Heart right ventricle (tissue), 16 donors: ENCODE measurements around the gene LITAF. TPM values are rescaled to one million over a fixed set of nuclear protein-coding genes. Genes with fewer than 3 reads are reported as not detected.

Experiments
- ATAC-seq, 8 donors: fragments of 200-7000 bp; cut with Tn5 transposase; one replicate each; pipeline ENCODE4 v1.9.1; 2020; ENCODE audit warnings: mild to moderate bottlenecking in 8 of 8, moderate library complexity in 8 of 8, moderate number of reproducible peaks in 1 of 8
- DNase-seq, 2 donors: peaks; one replicate each; pipeline ENCODE4 v3.0.0-alpha.2; 2020
- H3K27ac ChIP-seq, 10 donors: fragments of 200-600 bp; sonication (generic) in 2 of 10; one replicate each; pipeline versions ENCODE4 v1.5.0 to v1.8.0; 2020 to 2022; ENCODE audit warnings: mild to moderate bottlenecking in 3 of 10
- H3K27me3 ChIP-seq, 7 donors: fragments of 200-600 bp; one replicate each; pipeline ENCODE4 v1.8.0; 2021 to 2022; ENCODE audit warnings: mild to moderate bottlenecking in 2 of 7
- H3K36me3 ChIP-seq, 9 donors: fragments of 200-600 bp; sonication (generic) in 1 of 9; one replicate each; pipeline versions ENCODE4 v1.5.0 to v1.8.0; 2020 to 2022; ENCODE audit warnings: mild to moderate bottlenecking in 2 of 9
- H3K4me1 ChIP-seq, 9 donors: fragments of 200-600 bp; sonication (generic) in 1 of 9; one replicate each; pipeline versions ENCODE4 v1.5.0 to v1.8.0; 2020 to 2022; ENCODE audit warnings: mild to moderate bottlenecking in 4 of 9
- H3K4me3 ChIP-seq, 10 donors: fragments of 200-600 bp; sonication (generic) in 2 of 10; one replicate each; pipeline versions ENCODE4 v1.5.0 to v1.8.0; 2020 to 2022; ENCODE audit warnings: mild to moderate bottlenecking in 7 of 10, moderate library complexity in 2 of 10
- H3K9me3 ChIP-seq, 11 donors: fragments of 200-600 bp in 10 of 11; sonication (generic) in 2 of 11; one replicate each; pipeline versions ENCODE4 v1.5.0 to v1.8.0; 2013 to 2022; ENCODE audit warnings: mild to moderate bottlenecking in 2 of 11, control low read depth in 1 of 11, moderate library complexity in 1 of 11
- WGBS, 2 donors: extraction: QIAGEN DNeasy Blood & Tissue Kit; methylation state at CpG; one replicate each; pipeline ENCODE4 v1.1.7; 2013; ENCODE audit warnings: inconsistent platforms in 1 of 2; 5-methylcytosine and 5-hydroxymethylcytosine counted together
- intact Hi-C, 10 donors: fragments of 100-400 bp; cut with DNase I; formaldehyde crosslinking; loops; one replicate each; pipeline versions ENCODE4 v1.11.1 to v1.14.2; 2022
- polyA plus RNA-seq, 2 donors: library from polyadenylated mRNA; stranded (reverse); fragments of 200-250 nt; gene quantifications; one replicate each; pipeline ENCODE4 v1.2.3, GENCODE V29; 2013
- total RNA-seq, 10 donors: library from RNA; stranded (reverse); fragmentation: NEBNext Ultra II Directional in 3 of 10; extraction: Animal tissue kit (Norgen Biotek cat#: 25700) in 3 of 10; gene quantifications; one replicate each; pipeline versions ENCODE4 v1.2.1 to v1.2.4, GENCODE V29; 2021 to 2023
- TF ChIP-seq, protein P1 (sequence below), 9 donors: fragments of 200-600 bp; sonication (generic) in 2 of 9; IDR thresholded peaks; one replicate each; pipeline versions ENCODE4 v1.5.0 to v1.8.0; 2021 to 2022; ENCODE audit warnings: antibody characterized with exemption in 9 of 9, mild to moderate bottlenecking in 5 of 9, moderate library complexity in 1 of 9
- donor health status: Arrhythmogenic right ventricular cardiomyopathy.
- donor health status: ischemic (EF 13 %, LVEDD 7.1; RV severe dilation, severe dysfunction).
- donor health status: healthy with polysubstance abuse.
- donor health status: DM: no; HTN: yes; CAD: no.
- donor health status: DM: no; HTN: no; CAD: no.
- donor health status: ischemic (EF 25% LVEDD 6.9; RV normal size, moderate dysfunction).
- donor health status: ischemic (EF 25% LVEDD 5.7; RV mildly dilated, moderate dysfunction).
- donor health status: healthy.
- donor health status: DM: yes; HTN: yes; CAD: no.
- donor health status: Ischemic cardiomyopathy.
- donor health status: ischemic (EF 35%, LVEDD 5.7; RV mildly dilated, moderate dysfunction).
- donor health status: nonischemic (EF 11% LVEDD 7.7; RV severe dilation, severe dysfunction).
- donor health status: DM: yes; HTN: yes; CAD: no.
- donor health status: PGD.
- donor health status: ischemic (EF 29% LVEDD 5.4; RV normal size, mild dysfunction).
- donor health status: nonischemic (EF 23%, LVEDD 6.1; RV moderate dilation, normal function).

The LITAF gene
- total and polyA plus RNA-seq, 12 donors, result 13.3 to 96.9 (median 38.2) TPM

DNA sequence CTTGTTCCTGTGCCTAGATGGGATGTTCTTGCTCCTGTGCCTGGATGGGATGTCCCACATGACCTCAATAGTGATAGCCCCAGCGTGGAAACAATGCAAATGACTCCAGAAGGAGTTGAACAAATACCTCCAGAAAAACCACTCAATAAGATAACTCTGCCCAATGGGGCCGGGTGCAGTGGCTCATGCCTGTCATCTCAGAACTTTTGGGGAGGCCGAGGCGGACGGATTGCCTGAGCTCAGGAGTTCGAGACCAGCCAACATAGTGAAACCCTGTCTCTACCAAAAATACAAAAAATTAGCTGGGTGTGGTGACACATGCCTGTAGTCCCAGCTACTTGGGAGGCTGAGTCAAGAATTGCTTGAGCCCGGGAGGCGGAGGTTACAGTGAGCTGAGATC is 15.2 kb upstream of the LITAF start:
- 93 to 98% methylated on average over 8 of the region's 8 CpGs for WGBS, 2 donors
- Histone ChIP-seq H3K36me3 (no peaks in the 10 kb centered on the region), H3K27ac (no peak overlapping the region), H3K27me3 (no peaks in the 10 kb centered on the region), H3K4me1 (peaks cover 0 to 61% (median 12%) of the 10 kb centered on the region in 9 donors), H3K9me3 (no peaks in the 10 kb centered on the region), H3K4me3 (no peak overlapping the region)
- DNase-seq (no peak), ATAC-seq (no peak)
- intact Hi-C loops, result no loop called here
- TF ChIP-seq, protein P1, sequence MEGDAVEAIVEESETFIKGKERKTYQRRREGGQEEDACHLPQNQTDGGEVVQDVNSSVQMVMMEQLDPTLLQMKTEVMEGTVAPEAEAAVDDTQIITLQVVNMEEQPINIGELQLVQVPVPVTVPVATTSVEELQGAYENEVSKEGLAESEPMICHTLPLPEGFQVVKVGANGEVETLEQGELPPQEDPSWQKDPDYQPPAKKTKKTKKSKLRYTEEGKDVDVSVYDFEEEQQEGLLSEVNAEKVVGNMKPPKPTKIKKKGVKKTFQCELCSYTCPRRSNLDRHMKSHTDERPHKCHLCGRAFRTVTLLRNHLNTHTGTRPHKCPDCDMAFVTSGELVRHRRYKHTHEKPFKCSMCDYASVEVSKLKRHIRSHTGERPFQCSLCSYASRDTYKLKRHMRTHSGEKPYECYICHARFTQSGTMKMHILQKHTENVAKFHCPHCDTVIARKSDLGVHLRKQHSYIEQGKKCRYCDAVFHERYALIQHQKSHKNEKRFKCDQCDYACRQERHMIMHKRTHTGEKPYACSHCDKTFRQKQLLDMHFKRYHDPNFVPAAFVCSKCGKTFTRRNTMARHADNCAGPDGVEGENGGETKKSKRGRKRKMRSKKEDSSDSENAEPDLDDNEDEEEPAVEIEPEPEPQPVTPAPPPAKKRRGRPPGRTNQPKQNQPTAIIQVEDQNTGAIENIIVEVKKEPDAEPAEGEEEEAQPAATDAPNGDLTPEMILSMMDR (IDR thresholded peaks at IDR 0.05), result no peak

DNA sequence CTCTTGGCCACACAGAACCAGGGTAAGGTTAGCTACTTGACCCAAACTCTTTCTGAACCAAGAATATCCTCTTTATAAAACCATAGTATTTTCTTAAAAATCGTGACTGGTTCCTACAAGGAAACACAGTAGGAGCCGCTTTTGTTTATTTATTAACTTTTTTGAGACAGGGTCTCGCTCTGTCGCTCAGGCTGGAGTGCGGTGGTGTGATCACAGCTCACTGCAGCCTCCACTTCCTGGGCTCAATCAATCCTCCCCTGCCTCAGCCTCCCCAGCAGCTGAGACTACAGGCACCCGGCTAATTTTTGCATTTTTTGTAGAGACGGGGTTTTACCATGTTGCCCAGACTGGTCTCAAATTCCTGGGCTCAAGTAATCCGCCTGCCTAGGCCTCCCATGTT is 14.7 kb upstream of the LITAF start:
- no peaks in the 10 kb centered on the region for H3K36me3 ChIP-seq
- peaks cover 0 to 64% (median 12%) of the 10 kb centered on the region in 9 donors for H3K4me1 ChIP-seq
- TF ChIP-seq, protein P1 (IDR thresholded peaks at IDR 0.05), result no peak
- no peaks in the 10 kb centered on the region for H3K27me3 ChIP-seq
- no peak overlapping the region for H3K4me3 ChIP-seq
- no peak for ATAC-seq
- no peak overlapping the region for H3K27ac ChIP-seq
- intact Hi-C loops, result no loop called here
- no peak for DNase-seq
- 95 to 96% methylated on average over 8 of the region's 8 CpGs for WGBS, 2 donors
- no peaks in the 10 kb centered on the region for H3K9me3 ChIP-seq

DNA sequence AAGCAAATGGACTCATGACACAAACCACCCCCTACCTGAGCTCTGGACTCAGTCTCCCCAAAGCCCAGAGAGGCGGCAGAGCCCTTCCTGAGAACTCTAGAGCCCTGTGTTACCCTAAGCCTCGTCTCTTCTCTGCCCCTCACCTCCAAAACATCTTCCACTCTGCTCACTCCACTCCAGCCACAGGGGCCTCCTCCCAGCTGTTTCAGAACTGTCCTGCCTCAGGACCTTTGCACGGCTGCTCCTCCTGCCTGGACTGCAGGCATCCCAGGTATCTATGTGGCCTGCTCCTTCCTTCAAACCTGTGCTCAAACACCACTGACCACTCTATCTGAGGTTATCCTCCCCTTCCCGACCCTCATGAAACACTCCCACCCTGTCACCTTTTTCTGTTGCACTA is 12.9 kb upstream of the LITAF start:
- DNase-seq, result no peak
- TF ChIP-seq, protein P1 (IDR thresholded peaks at IDR 0.05), result no peak
- H3K27ac ChIP-seq, result peak overlapping the region in 2 of 10 donors; percentile 61 to 88
- WGBS, 2 donors, result 97 to 99% methylated on average over 4 of the region's 4 CpGs
- intact Hi-C loops, result no loop called here
- no peak for ATAC-seq
- H3K36me3 ChIP-seq, result no peaks in the 10 kb centered on the region
- H3K27me3 ChIP-seq, result no peaks in the 10 kb centered on the region
- H3K4me3 ChIP-seq, result no peak overlapping the region
- H3K9me3 ChIP-seq, result no peaks in the 10 kb centered on the region
- peaks cover 0 to 61% (median 12%) of the 10 kb centered on the region in 9 donors for H3K4me1 ChIP-seq

DNA sequence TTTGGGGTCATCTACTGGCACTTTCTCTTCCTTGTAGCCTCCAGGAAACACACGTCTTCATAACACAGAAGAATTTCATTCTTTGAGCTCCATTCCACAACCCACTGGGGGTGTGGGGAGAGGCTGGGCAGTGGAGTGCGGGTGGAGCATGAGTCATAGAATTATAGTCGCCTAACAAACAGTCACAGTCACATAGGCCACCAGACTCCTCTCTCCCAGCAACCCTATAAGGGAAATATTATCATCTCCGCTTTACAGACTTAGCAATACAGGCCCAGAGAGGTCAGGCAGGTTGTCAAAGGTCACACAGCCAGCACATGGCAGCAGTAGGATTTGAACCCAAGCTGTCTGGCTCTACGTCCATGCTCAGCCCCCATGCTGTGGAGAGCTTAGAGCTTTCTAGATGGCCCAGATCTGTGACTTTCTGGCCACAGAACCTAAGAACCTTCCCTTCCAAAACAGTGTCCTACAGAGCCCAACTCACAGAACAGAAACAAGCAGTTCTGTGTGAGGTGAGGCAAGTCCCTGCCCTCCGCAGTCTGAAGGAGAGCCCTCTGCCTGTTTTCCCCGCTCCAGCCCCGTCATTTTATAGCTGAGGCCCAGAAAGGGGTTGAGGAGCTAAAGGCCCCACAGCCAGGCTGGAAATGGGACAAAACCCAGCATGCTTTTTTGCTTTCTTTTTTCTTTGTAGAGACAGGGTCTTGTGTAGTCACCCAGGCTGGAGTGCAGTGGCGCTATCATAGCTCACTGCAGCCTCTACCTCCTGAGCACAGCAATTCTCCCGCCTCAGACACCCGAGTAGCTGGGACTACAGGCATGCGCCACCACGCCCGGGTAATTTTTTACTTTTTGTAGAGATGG is 10.7 kb upstream of the LITAF start:
- intact Hi-C loops, result no loop called here
- DNase-seq (no peak), ATAC-seq (peak in 3 of 8 donors; percentile 15 to 48 (median 34))
- no peaks in the 10 kb centered on the region for H3K9me3 ChIP-seq
- H3K36me3 ChIP-seq, result no peaks in the 10 kb centered on the region
- TF ChIP-seq, protein P1 (IDR thresholded peaks at IDR 0.05), result no peak
- H3K4me3 ChIP-seq, result no peak overlapping the region
- no peaks in the 10 kb centered on the region for H3K27me3 ChIP-seq
- H3K27ac ChIP-seq, result peak overlapping the region in 4 of 10 donors; percentile 21 to 88 (median 43)
- H3K4me1 ChIP-seq, result peaks cover 0 to 47% (median 5%) of the 10 kb centered on the region in 9 donors
- 83 to 84% methylated on average over 14 of the region's 14 CpGs for WGBS, 2 donors
